HCT116 (cell line): ENCODE data around the gene RCN2. TPM values are rescaled to one million over a fixed set of nuclear protein-coding genes. Genes with fewer than 3 reads are reported as not detected.

ENCODE experiments used
- ATAC-seq: fragments of 200-7000 bp; cut with Tn5 transposase; 2 replicates; pipeline ENCODE4 v1.9.1; 2020; ENCODE audit warnings: mild to moderate bottlenecking, moderate library complexity
- BruUV-seq: library from RNA; stranded (reverse); fragments of 400-500 nt; replicated peaks from 2 replicates; lab custom pipeline; 2021; lab: Mats Ljungman, UMichigan
- CTCF ChIA-PET: fragments of 300-600 bp; sonication (Branson Sonifier 250); formaldehyde crosslinking; loops from one replicate; lab custom pipeline; 2021; ENCODE audit warnings: antibody characterized with exemption; lab: Charles Lee
- POLR2A ChIA-PET: fragments of 300-600, 350-600 bp; sonication (Branson Sonifier 250); formaldehyde crosslinking; loops from one replicate; lab custom pipeline; 2021; ENCODE audit warnings: antibody characterized with exemption; lab: Charles Lee
- RAD21 ChIA-PET, 2 experiments: fragments of 300-600 bp; sonication (Branson Sonifier 250); formaldehyde crosslinking; loops; one replicate each; lab custom pipeline; 2023; ENCODE audit warnings: low total read pairs in 2 of 2; ENCODE audit not compliant: uncharacterized antibody in 2 of 2, unreplicated experiment in 2 of 2, low non-redundant PET in 1 of 2; lab: Charles Lee
- DNase-seq: peaks from one replicate; pipeline ENCODE4 v3.0.0-alpha.2; 2010; ENCODE audit warnings: low read depth, low spot score
- H2AFZ ChIP-seq: fragments of 200-600 bp; shearing (Covaris generic), sonication (generic); 2 replicates; pipeline ENCODE4 v1.6.1; 2017; ENCODE audit warnings: low read depth, mixed run types, mixed read lengths, antibody characterized with exemption, low read length; ENCODE audit not compliant: poor library complexity, severe bottlenecking
- H3K27ac ChIP-seq: 2 replicates; pipeline ENCODE4 v1.5.1; 2012; ENCODE audit warnings: low read depth, low read length
- H3K27me3 ChIP-seq: fragments of 200-600 bp; sonication (generic); 2 replicates; pipeline ENCODE4 v1.6.1; 2016; ENCODE audit warnings: mixed run types, low read length, mixed read lengths; ENCODE audit not compliant: insufficient read depth
- H3K36me3 ChIP-seq, 2 experiments: fragments of 200-500 bp in 1 of 2; fragments of 200-600 bp in 1 of 2; sonication (Bioruptor generic) in 1 of 2; sonication (generic) in 1 of 2; 2 replicates each; pipeline versions ENCODE4 v1.5.1 to v1.6.1; 2014 to 2016; ENCODE audit warnings: low read length in 2 of 2, inconsistent platforms in 1 of 2, mixed read lengths in 1 of 2, mixed run types in 1 of 2; ENCODE audit not compliant: insufficient read depth in 2 of 2, control insufficient read depth in 1 of 2
- H3K4me1 ChIP-seq, 2 experiments: fragments of 200-600 bp in 1 of 2; sonication (generic) in 1 of 2; 2 replicates each; pipeline versions ENCODE4 v1.5.1 to v1.6.1; 2012 to 2017; ENCODE audit warnings: low read length in 2 of 2, inconsistent platforms in 1 of 2, mild to moderate bottlenecking in 1 of 2, mixed read lengths in 1 of 2, mixed run types in 1 of 2, moderate library complexity in 1 of 2; ENCODE audit not compliant: insufficient read depth in 2 of 2, control insufficient read depth in 1 of 2
- H3K4me2 ChIP-seq: fragments of 200-600 bp; sonication (generic); 2 replicates; pipeline ENCODE4 v1.6.1; 2017; ENCODE audit warnings: mixed run types, low read length, mixed read lengths
- H3K4me3 ChIP-seq, 2 experiments: fragments of 200-600 bp in 1 of 2; sonication (generic) in 1 of 2; replicated peaks in 1 of 2; 2 replicates each; pipeline ENCODE4 v1.5.1; 2011 to 2016; ENCODE audit warnings: low read length in 2 of 2, control low read depth in 1 of 2, low read depth in 1 of 2, mild to moderate bottlenecking in 1 of 2, mixed read lengths in 1 of 2, mixed run types in 1 of 2
- H3K79me2 ChIP-seq: fragments of 200-600 bp; sonication (generic); 2 replicates; pipeline ENCODE4 v1.6.1; 2017; ENCODE audit warnings: mild to moderate bottlenecking, mixed run types, low read length, moderate library complexity, mixed read lengths; ENCODE audit not compliant: insufficient read depth
- H3K9ac ChIP-seq: fragments of 200-600 bp; sonication (generic); 2 replicates; pipeline ENCODE4 v1.6.1; 2016; ENCODE audit warnings: low read length, mixed read lengths
- H3K9me2 ChIP-seq: fragments of 200-600 bp; sonication (generic), shearing (Covaris generic); 2 replicates; pipeline ENCODE4 v1.6.1; 2017; ENCODE audit warnings: mixed run types, mild to moderate bottlenecking, moderate library complexity; ENCODE audit not compliant: insufficient read depth
- H3K9me3 ChIP-seq, 2 experiments: fragments of 200-500 bp in 1 of 2; fragments of 200-600 bp in 1 of 2; sonication (Bioruptor generic) in 1 of 2; sonication (generic) in 1 of 2; 2 replicates each; pipeline ENCODE4 v1.6.1; 2014 to 2017; ENCODE audit warnings: low read length in 2 of 2, mixed read lengths in 2 of 2, inconsistent platforms in 1 of 2, low read depth in 1 of 2, mild to moderate bottlenecking in 1 of 2, mixed run types in 1 of 2, moderate library complexity in 1 of 2; ENCODE audit not compliant: control insufficient read depth in 1 of 2, insufficient read depth in 1 of 2
- H4K20me1 ChIP-seq: fragments of 200-600 bp; sonication (generic), shearing (Covaris generic); 2 replicates; pipeline ENCODE4 v1.6.1; 2017; ENCODE audit warnings: mixed run types, mild to moderate bottlenecking, moderate library complexity; ENCODE audit not compliant: insufficient read depth
- CBX3 ChIP-seq: IDR thresholded peaks from 2 replicates; pipeline ENCODE4 v1.6.1; 2012; ENCODE audit warnings: low read depth
- CEBPB ChIP-seq: IDR thresholded peaks from 2 replicates; pipeline ENCODE4 v1.6.1; 2012; ENCODE audit warnings: low read depth
- EGR1 ChIP-seq: IDR thresholded peaks from 2 replicates; pipeline ENCODE4 v1.6.1; 2012; ENCODE audit warnings: low read depth
- EZH2 ChIP-seq: fragments of 200-600 bp; sonication (generic); IDR thresholded peaks from 2 replicates; pipeline ENCODE4 v1.6.1; 2017; ENCODE audit warnings: antibody characterized with exemption, mixed run types
- EZH2phosphoT487 ChIP-seq: fragments of 200-600 bp; IDR thresholded peaks from 2 replicates; pipeline ENCODE4 v1.6.1; 2018; ENCODE audit warnings: antibody characterized with exemption, borderline replicate concordance
- POLR2A ChIP-seq: IDR thresholded peaks from 2 replicates; pipeline ENCODE4 v1.7.0; 2011; ENCODE audit warnings: borderline replicate concordance; ENCODE audit not compliant: insufficient read depth, insufficient read length; ENCODE audit errors: extremely low read depth
- POLR2AphosphoS5 ChIP-seq: IDR thresholded peaks from 2 replicates; pipeline ENCODE4 v1.6.1; 2011; ENCODE audit warnings: mild to moderate bottlenecking, low read depth, low read length, moderate library complexity
- SP1 ChIP-seq: IDR thresholded peaks from 2 replicates; pipeline ENCODE4 v1.6.1; 2012; ENCODE audit warnings: low read depth
- SRF ChIP-seq: IDR thresholded peaks from 2 replicates; pipeline ENCODE4 v1.6.1; 2012; ENCODE audit warnings: low read depth
- TCF7L2 ChIP-seq: IDR thresholded peaks from 2 replicates; pipeline ENCODE4 v1.7.0; 2011; ENCODE audit warnings: borderline replicate concordance, inconsistent platforms; ENCODE audit not compliant: insufficient read depth, insufficient read length; ENCODE audit errors: extremely low read depth
- ZFX ChIP-seq: fragments of 450-650 bp; IDR thresholded peaks from 2 replicates; pipeline ENCODE4 v1.6.1; 2017
- intact Hi-C: fragments of 100-400 bp; cut with micrococcal nuclease; formaldehyde crosslinking; loops from 2 replicates; pipeline ENCODE4 v1.10.0; 2022
- total RNA-seq: library from RNA; stranded (reverse); gene quantifications from one replicate; pipeline ENCODE4 v1.2.1, GENCODE V29; 2021; ENCODE audit not compliant: unreplicated experiment
- TF ChIP-seq, protein P1 (sequence below): IDR thresholded peaks from 2 replicates; pipeline ENCODE4 v1.6.1; 2012

The RCN2 gene
- total RNA-seq, 1 experiment from 2014 or later: 71.5 TPM

- Histone ChIP-seq H3K9ac (no peak overlapping the region), H4K20me1 (no peaks in the 10 kb centered on the region), H3K27me3 (no peaks in the 10 kb centered on the region), H3K4me2 (no peak overlapping the region), H3K9me2 (no peaks in the 10 kb centered on the region), H3K9me3 (no peaks in the 10 kb centered on the region), H3K79me2 (no peaks in the 10 kb centered on the region; the same call in 1 of the 2 replicates), H3K4me3 (no peak overlapping the region), H2AFZ (no peak overlapping the region), H3K36me3 (peaks cover 6 to 8% of the 10 kb centered on the region in 2 experiments; a peak in 3 of 4 replicates), H3K27ac (no peak overlapping the region), H3K4me1 (no peaks in the 10 kb centered on the region)
- DNase-seq (no peak), ATAC-seq (no peak)
- TF ChIP-seq EGR1 (no peak), POLR2AphosphoS5 (no peak), SRF (no peak), EZH2 (no peak), TCF7L2 (no peak)
- ChIA-PET CTCF (interaction anchor here (1.3 to 2.2 kb wide), 3 partner anchors 246 to 676 kb away, joined by 4 to 7 read pairs (median 6); no protein-coding TSS in a partner anchor), RAD21 (no interaction called here), POLR2A (interaction anchor here (1.5 kb wide), 1 partner anchor 10 kb away, joined by 9 read pairs; the partner anchor contains the start of gene RCN2)
- intact Hi-C loops: loop anchor here (10.0 kb wide), 1 partner anchor 553 kb away; no protein-coding TSS in a partner anchor
- BruUV-seq: no TSS peak
Measured at GRCh38 chr15:76941636-76942035, 10.1 kb downstream of the RCN2 start.

DNA sequence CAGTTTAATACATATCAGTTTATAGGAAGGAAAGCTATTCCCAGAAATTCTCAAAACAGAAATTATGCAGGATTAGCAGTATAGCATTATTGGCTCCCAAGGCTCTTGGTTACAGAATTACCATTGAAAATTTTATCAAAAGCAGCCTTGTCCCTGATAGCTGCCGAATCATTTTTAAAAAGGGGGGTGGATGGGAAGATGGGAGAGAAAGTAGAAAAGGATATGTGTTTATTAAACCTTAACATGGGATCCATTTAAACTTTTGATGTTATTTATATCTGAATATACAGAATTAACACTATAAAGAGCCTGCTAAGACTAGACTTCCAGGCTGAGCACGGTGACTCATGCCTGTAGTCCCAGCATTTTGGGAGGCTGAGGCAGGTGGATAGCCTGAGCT, 10.8 kb downstream of the RCN2 start:
- TF ChIP-seq CBX3 (no peak), CEBPB (no peak), SP1 (no peak), EZH2phosphoT487 (no peak), EGR1 (no peak), EZH2 (no peak), POLR2AphosphoS5 (no peak), ZFX (no peak), POLR2A (no peak)
- TF ChIP-seq, protein P1, sequence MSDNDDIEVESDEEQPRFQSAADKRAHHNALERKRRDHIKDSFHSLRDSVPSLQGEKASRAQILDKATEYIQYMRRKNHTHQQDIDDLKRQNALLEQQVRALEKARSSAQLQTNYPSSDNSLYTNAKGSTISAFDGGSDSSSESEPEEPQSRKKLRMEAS: no peak
- no peak overlapping the region for H3K9ac ChIP-seq
- intact Hi-C loops: loop anchor here (10.0 kb wide), 1 partner anchor 552 kb away; no protein-coding TSS in a partner anchor
- no peaks in the 10 kb centered on the region for H3K9me3 ChIP-seq
- ATAC-seq (no peak), DNase-seq (no peak)
- CTCF ChIA-PET: interaction anchor here (1.3 to 2.2 kb wide), 2 partner anchors 601 to 675 kb away, joined by 4 to 7 read pairs; no protein-coding TSS in a partner anchor
- H3K4me1 ChIP-seq: no peaks in the 10 kb centered on the region
- no peaks in the 10 kb centered on the region for H3K27me3 ChIP-seq
- H3K79me2 ChIP-seq: no peaks in the 10 kb centered on the region; the same call in 1 of the 2 replicates
- H3K27ac ChIP-seq: no peak overlapping the region
- POLR2A ChIA-PET: interaction anchor here (1.5 to 1.7 kb wide), 2 partner anchors 11 kb away, joined by 3 to 9 read pairs; partner anchors contain the start of gene RCN2
- H3K4me2 ChIP-seq: no peak overlapping the region
- no peak overlapping the region for H3K4me3 ChIP-seq
- no peaks in the 10 kb centered on the region for H4K20me1 ChIP-seq
- BruUV-seq: no TSS peak
- no peak overlapping the region for H2AFZ ChIP-seq
- no peaks in the 10 kb centered on the region for H3K9me2 ChIP-seq
- RAD21 ChIA-PET: no interaction called here
- H3K36me3 ChIP-seq: peaks cover 4% of the 10 kb centered on the region in 2 experiments; a peak in 3 of 4 replicates
